ENCODE data around the gene TTC24.
A peak's percentile ranks its signal among the peaks of the same experiment; 100 is the strongest.

TTC24 gene

DNA sequence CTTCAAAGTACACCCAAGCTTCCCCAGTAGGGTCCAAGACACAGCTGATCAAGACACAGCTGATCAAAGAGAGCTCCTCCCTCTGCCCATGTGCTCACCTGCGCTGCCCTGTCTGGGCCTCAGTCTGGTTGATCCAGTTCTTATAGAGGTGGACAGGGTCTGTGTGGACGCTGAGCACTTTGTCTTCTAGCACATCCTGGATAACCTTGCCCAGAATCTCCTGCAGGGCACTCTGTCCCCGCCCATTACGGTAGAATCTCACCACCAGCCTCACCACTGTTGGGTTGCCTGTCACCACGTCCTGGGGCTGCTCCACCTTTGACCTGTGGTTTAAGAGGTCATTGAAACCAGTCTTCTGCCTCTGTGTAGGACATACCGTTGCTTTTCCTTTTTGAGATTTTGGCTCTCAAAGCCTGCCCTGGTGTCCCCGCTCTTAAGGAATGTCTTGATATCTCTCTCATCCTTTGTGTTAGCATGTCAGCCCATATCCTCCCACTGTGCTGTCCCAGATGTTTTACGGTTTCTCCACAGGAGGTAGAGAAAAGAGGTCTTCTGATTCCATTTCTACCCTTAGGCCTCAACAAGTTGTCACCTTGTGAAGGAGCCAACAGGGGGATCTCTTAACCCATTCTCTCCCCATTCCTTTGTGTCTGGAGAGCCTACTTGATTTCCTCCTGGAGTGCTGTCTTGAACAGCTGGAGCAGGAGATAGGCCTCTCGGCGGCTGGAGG lies 40.6 kb upstream of the TTC24 start:
- H3K4me3 ChIP-seq (replicated peaks; ENCODE audit: low read depth, low read length) = no peak overlapping the region
- no peak for DNase-seq (ENCODE audit: low read depth)
- TF ChIP-seq, protein P1, sequence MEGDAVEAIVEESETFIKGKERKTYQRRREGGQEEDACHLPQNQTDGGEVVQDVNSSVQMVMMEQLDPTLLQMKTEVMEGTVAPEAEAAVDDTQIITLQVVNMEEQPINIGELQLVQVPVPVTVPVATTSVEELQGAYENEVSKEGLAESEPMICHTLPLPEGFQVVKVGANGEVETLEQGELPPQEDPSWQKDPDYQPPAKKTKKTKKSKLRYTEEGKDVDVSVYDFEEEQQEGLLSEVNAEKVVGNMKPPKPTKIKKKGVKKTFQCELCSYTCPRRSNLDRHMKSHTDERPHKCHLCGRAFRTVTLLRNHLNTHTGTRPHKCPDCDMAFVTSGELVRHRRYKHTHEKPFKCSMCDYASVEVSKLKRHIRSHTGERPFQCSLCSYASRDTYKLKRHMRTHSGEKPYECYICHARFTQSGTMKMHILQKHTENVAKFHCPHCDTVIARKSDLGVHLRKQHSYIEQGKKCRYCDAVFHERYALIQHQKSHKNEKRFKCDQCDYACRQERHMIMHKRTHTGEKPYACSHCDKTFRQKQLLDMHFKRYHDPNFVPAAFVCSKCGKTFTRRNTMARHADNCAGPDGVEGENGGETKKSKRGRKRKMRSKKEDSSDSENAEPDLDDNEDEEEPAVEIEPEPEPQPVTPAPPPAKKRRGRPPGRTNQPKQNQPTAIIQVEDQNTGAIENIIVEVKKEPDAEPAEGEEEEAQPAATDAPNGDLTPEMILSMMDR (IDR thresholded peaks at IDR 0.05; ENCODE audit: low read length, missing control alignments) = no peak

DNA sequence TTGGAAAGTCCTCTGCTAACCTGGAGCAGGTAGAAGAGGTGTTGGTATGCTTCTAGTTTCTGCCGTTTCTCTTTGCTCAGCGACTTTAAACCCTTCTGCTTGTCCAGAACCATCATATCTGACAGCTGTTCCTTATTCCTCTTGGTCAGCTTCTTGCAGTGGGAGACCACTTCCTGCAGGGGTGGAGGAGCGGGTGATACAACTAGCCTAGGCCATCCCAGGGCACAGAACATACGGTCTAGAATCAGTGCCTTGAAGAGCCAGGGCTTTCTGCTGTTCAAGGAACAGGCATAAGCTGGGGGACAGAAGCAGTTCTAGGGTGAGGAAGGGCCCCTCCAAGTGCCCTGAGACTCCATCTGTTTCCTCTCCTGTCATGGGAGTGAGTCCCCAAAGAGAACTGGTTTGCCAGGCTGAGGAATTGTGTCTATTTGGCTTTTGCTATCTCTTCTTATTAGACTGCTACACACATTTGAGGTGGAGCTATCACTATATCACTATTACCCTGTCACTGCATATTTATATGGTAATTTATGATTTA lies 39.6 kb upstream of the TTC24 start:
- no peak for DNase-seq (ENCODE audit: low read depth)
- H3K4me3 ChIP-seq (replicated peaks; ENCODE audit: low read depth, low read length) = no peak overlapping the region
- TF ChIP-seq, protein P1 (IDR thresholded peaks at IDR 0.05; ENCODE audit: low read length, missing control alignments) = no peak

DNA sequence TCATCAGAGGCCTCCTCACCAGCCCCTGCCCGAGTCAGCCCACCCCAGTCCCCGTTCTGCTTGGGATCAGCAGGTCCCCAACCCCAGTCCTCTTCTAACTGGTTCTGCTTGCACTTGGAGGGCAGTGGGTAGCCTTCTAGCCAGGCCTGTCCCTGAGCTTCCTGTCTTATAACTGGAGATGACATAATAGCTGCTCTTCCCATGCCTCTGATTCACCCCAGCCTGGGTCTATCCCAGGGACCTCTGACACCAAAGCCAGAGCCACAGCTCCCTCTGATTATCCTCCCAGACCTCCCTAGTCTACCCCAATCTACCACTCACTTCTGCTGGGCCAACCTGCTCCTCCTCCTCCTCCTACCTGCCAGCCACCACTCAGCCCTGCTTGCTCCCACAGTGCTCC lies 38.6 kb upstream of the TTC24 start:
- TF ChIP-seq, protein P1 (IDR thresholded peaks at IDR 0.05; ENCODE audit: low read length, missing control alignments) = no peak
- H3K4me3 ChIP-seq (replicated peaks; ENCODE audit: low read depth, low read length) = no peak overlapping the region
- DNase-seq (ENCODE audit: low read depth) = no peak

DNA sequence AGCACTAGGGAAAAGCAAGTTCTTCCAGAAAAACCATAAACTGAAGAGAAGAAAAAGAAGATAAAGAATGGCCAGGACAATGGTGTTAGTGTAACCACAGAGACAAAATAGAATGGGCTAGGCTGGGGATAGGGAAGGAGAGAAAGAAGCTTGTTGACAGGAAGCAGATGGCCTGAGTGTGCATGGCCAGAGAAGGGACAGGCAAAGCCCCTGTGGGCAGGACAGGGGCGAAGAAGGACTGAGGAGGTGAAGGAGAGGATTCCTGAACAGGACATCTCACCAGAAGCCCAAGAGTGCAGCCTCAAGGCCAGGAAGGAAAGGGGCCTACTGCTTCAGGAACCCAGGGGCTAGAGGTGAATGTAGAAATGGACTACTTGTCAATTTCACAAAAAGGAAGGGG lies 36.5 kb upstream of the TTC24 start:
- TF ChIP-seq, protein P1 (IDR thresholded peaks at IDR 0.05; ENCODE audit: low read length, missing control alignments) = no peak
- DNase-seq (ENCODE audit: low read depth) = peak; percentile 8
- no peak overlapping the region for H3K4me3 ChIP-seq (replicated peaks; ENCODE audit: low read depth, low read length)

DNA sequence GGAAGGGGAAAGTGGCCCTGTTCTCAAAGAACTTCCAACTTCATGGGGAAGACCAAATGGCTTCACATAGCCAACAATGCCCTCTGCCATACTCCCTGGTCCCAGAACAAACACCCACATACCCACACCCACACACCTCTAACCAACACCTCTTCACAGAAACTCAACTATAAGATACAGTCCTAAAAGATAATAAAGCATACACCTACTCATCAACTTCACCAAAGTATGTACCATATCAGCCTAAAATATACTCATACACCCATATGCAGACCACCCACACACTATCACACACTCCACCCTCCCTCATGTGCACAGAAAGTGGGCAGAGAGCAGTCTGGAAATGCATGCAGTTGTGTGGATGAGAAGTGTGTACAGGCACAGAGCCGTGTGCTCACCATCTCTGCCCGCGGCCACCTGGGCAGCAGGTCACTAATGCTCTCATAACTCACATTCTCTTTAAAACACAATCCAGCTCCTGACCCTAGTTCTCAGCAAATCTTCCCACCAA lies 34.9 kb upstream of the TTC24 start:
- DNase-seq (ENCODE audit: low read depth) = no peak
- TF ChIP-seq, protein P1 (IDR thresholded peaks at IDR 0.05; ENCODE audit: low read length, missing control alignments) = no peak
- H3K4me3 ChIP-seq (replicated peaks; ENCODE audit: low read depth, low read length) = no peak overlapping the region

DNA sequence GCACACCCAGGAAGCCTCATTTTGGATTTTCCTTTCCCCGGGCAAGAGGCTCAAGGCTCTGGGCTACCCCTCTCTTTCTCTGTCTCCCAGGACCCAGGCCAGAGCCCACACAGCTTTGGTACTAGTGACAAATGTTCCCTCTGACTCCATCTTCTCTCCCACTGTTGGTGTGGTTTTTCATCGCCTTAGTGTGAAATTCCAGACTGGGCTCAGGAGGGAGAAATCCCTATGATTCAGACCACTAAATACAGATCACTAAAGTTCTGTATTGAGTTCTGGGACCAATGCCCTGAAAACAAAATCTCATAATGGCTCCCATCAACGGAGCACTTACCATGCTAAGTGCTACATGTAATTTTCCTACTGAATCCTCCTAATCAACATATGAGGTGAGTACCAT lies 33.3 kb upstream of the TTC24 start:
- no peak for DNase-seq (ENCODE audit: low read depth)
- no peak overlapping the region for H3K4me3 ChIP-seq (replicated peaks; ENCODE audit: low read depth, low read length)
- TF ChIP-seq, protein P1 (IDR thresholded peaks at IDR 0.05; ENCODE audit: low read length, missing control alignments) = no peak

DNA sequence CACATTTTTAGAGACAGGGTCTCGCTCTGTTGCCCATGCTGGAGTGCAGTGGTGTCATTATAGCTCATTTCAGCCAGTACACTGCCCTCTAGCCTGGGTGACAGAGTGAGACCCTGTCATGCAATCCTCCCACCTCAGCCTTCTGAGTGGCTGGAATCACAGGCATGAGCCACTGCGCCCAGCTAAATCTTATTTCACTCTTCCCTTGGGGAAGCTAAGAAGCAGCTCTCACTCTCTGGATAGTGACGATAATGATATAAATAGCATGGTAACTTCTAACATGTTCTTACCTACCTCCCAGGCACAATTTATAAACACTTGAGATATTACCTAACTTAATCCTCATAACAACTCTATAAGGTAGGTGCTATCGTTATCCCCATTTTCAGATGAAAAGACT lies 32.1 kb upstream of the TTC24 start:
- TF ChIP-seq, protein P1 (IDR thresholded peaks at IDR 0.05; ENCODE audit: low read length, missing control alignments) = no peak
- no peak overlapping the region for H3K4me3 ChIP-seq (replicated peaks; ENCODE audit: low read depth, low read length)
- no peak for DNase-seq (ENCODE audit: low read depth)
